Neural progenitor cell (in vitro differentiated cells): Measurements from ENCODE around the gene COMMD7.

ENCODE experiments used
- EZH2phosphoT487 ChIP-seq: fragments of 200-600 bp; sonication (generic); IDR thresholded peaks from 2 replicates; pipeline ENCODE4 v1.6.1; 2017; ENCODE audit warnings: antibody characterized with exemption
- TF ChIP-seq, protein P1 (sequence below): fragments of 200-600 bp; sonication (generic); IDR thresholded peaks from 2 replicates; pipeline ENCODE4 v1.5.1; 2017; ENCODE audit warnings: antibody characterized with exemption, mild to moderate bottlenecking

GRCh38 chr20:32731882-32732266 lies 11.4 kb downstream of the COMMD7 start:
- TF ChIP-seq, protein P1, sequence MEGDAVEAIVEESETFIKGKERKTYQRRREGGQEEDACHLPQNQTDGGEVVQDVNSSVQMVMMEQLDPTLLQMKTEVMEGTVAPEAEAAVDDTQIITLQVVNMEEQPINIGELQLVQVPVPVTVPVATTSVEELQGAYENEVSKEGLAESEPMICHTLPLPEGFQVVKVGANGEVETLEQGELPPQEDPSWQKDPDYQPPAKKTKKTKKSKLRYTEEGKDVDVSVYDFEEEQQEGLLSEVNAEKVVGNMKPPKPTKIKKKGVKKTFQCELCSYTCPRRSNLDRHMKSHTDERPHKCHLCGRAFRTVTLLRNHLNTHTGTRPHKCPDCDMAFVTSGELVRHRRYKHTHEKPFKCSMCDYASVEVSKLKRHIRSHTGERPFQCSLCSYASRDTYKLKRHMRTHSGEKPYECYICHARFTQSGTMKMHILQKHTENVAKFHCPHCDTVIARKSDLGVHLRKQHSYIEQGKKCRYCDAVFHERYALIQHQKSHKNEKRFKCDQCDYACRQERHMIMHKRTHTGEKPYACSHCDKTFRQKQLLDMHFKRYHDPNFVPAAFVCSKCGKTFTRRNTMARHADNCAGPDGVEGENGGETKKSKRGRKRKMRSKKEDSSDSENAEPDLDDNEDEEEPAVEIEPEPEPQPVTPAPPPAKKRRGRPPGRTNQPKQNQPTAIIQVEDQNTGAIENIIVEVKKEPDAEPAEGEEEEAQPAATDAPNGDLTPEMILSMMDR = no peak
- TF ChIP-seq EZH2phosphoT487 = no peak
